Mesendoderm (in vitro differentiated cells): ENCODE measurements around the gene LRRC56.

Experiments used
- DNase-seq: peaks from one replicate; pipeline ENCODE4 v3.0.0; 2013
- H2AK5ac ChIP-seq: 2 replicates; pipeline ENCODE4 v1.6.1; 2013; ENCODE audit warnings: low read length, inconsistent platforms
- H2BK120ac ChIP-seq: 2 replicates; pipeline ENCODE4 v1.6.1; 2013; ENCODE audit warnings: low read depth, mild to moderate bottlenecking, low read length, moderate library complexity, mixed read lengths
- H2BK15ac ChIP-seq: replicated peaks from 2 replicates; pipeline ENCODE4 v1.6.1; 2013; ENCODE audit warnings: low read depth, mild to moderate bottlenecking, moderate library complexity
- H2BK5ac ChIP-seq: 2 replicates; pipeline ENCODE4 v1.6.1; 2013; ENCODE audit warnings: low read length, inconsistent platforms
- H3K18ac ChIP-seq: 2 replicates; pipeline ENCODE4 v1.6.1; 2013; ENCODE audit warnings: mild to moderate bottlenecking, low read length, mixed read lengths
- H3K23ac ChIP-seq: one replicate; pipeline ENCODE4 v1.6.1; 2013; ENCODE audit warnings: low read length
- H3K27ac ChIP-seq: 2 replicates; pipeline ENCODE4 v1.5.1; 2013; ENCODE audit warnings: low read depth, mild to moderate bottlenecking, inconsistent platforms, low read length, moderate library complexity
- H3K27me3 ChIP-seq: 2 replicates; pipeline ENCODE4 v1.6.1; 2013; ENCODE audit warnings: low read length, control low read depth, mild to moderate bottlenecking, inconsistent platforms; ENCODE audit not compliant: insufficient read depth, poor library complexity
- H3K36me3 ChIP-seq: 2 replicates; pipeline ENCODE4 v1.6.1; 2013; ENCODE audit warnings: low read length, inconsistent platforms; ENCODE audit not compliant: control insufficient read depth, insufficient read depth
- H3K4ac ChIP-seq: one replicate; pipeline ENCODE4 v1.6.1; 2013; ENCODE audit warnings: low read depth, mild to moderate bottlenecking, low read length, moderate library complexity
- H3K4me1 ChIP-seq: 2 replicates; pipeline ENCODE4 v1.6.1; 2013; ENCODE audit warnings: low read depth, low read length, inconsistent platforms; ENCODE audit not compliant: control insufficient read depth
- H3K4me2 ChIP-seq: 2 replicates; pipeline ENCODE4 v1.6.1; 2013; ENCODE audit warnings: low read length
- H3K4me3 ChIP-seq: 2 replicates; pipeline ENCODE4 v1.5.1; 2013; ENCODE audit warnings: mild to moderate bottlenecking, low read length
- H3K56ac ChIP-seq: one replicate; pipeline ENCODE4 v1.6.1; 2013; ENCODE audit warnings: low read length
- H3K79me1 ChIP-seq: 2 replicates; pipeline ENCODE4 v1.6.1; 2013; ENCODE audit warnings: low read length, inconsistent platforms
- H3K79me2 ChIP-seq: 2 replicates; pipeline ENCODE4 v1.6.1; 2013; ENCODE audit warnings: mild to moderate bottlenecking, low read length; ENCODE audit not compliant: control insufficient read depth, insufficient read depth
- H3K9ac ChIP-seq: 2 replicates; pipeline ENCODE4 v1.6.1; 2013; ENCODE audit warnings: low read length, inconsistent platforms
- H4K5ac ChIP-seq: one replicate; pipeline ENCODE4 v1.6.1; 2013; ENCODE audit warnings: low read length
- H4K8ac ChIP-seq: one replicate; pipeline ENCODE4 v1.6.1; 2013; ENCODE audit warnings: low read depth, mild to moderate bottlenecking, control low read depth, low read length, moderate library complexity
- WGBS: extraction: QIAGEN DNeasy Blood & Tissue Kit; methylation state at CpG from one replicate; pipeline ENCODE4 v1.1.7; 2013; ENCODE audit warnings: low lambda C conversion rate, missing lambda C conversion rate; ENCODE audit not compliant: insufficient coverage; ENCODE audit errors: extremely low coverage; 5-methylcytosine and 5-hydroxymethylcytosine counted together

Gene LRRC56

DNA sequence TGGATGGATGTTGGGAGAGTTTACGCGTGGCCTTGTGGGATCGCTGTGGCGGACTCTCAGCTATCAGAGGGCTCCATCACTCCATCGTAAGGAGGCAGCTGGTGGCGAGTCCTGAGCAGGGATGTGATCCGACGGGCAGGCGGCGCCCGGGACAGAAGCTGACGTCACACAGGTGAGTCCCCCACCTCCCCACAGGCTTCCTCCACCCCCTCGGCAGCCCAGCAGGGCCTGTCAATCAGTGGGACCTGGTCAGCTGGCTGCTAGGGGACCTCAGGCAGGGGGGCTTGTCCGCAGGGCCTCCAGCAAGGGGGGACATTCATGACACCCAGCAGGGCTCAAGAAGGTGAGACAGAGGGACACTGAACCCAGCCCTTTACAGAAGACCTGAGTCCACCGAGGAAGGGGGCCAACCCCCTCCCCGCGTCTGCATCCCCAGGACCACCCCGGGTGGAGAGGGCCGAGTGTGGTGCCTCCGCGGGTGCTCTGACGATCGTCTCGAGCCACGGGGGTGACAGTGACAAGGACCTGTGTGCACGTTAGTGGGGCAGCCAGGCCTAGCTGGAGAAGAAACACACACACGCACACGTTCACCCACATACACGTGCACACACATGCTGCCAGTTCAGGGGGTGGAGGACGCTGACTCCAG lies 9.0 kb upstream of the LRRC56 start:
- no peak for DNase-seq
- no peak overlapping the region for H3K4me2 ChIP-seq
- H3K56ac ChIP-seq: no peak overlapping the region
- no peak overlapping the region for H3K9ac ChIP-seq
- no peak overlapping the region for H4K5ac ChIP-seq
- H3K18ac ChIP-seq: no peak overlapping the region
- no peak overlapping the region for H2BK15ac ChIP-seq
- no peak overlapping the region for H4K8ac ChIP-seq
- H3K79me2 ChIP-seq: no peaks in the 10 kb centered on the region
- H2AK5ac ChIP-seq: no peak overlapping the region
- WGBS: no CpG with 5 or more reads among the region's 30 CpGs
- no peak overlapping the region for H3K4ac ChIP-seq
- no peak overlapping the region for H2BK5ac ChIP-seq
- no peaks in the 10 kb centered on the region for H3K4me1 ChIP-seq
- H3K23ac ChIP-seq: no peak overlapping the region
- no peaks in the 10 kb centered on the region for H3K36me3 ChIP-seq
- no peak overlapping the region for H3K27ac ChIP-seq
- H3K4me3 ChIP-seq: no peak overlapping the region
- H3K79me1 ChIP-seq: no peaks in the 10 kb centered on the region
- no peaks in the 10 kb centered on the region for H3K27me3 ChIP-seq
- H2BK120ac ChIP-seq: no peak overlapping the region

DNA sequence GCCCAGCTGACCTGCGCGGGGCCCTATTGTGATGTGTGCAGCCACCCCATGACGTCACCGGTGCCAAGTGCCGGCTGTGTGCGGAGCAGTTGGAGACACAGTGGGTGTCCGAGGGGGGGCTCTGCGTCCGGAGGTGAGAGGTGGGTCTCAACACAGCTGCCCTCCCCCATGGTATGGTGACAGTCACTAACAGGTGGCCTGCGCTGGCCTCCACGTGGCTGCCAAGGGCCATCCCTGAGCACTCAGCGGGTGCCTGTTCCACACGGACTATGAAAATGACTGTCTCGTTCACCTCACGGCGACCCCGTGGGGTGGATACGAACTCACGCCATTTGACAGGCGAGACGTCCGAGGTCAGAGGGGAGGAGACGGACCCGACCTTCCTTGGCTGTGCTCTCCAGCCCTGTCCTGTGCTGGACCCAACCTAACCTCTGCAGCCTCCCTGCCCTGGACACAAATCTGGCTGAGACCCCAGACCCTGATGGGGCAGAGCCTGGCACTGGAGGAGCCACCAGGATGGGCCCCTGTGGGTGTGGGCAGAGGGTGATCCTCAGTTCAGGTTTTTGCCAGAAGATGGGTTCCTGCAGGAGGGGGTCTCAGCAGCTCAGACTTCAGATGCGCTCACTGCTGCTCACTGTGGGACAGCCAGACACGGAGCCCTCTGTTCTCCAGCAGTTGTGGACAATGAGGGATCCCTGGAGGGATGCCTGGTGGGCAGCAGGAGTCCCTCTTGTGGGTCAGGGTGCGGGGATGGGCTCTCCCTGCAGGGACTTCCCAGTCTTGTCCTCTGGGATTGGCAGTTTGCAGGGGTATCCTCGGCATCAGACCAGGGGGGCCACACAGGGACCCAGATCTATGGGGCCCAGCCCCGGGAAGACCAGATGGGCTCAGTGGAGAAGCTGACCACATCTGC lies 8.3 kb upstream of the LRRC56 start:
- Histone ChIP-seq H3K79me1 (peaks cover 4% of the 10 kb centered on the region), H2BK120ac (no peak overlapping the region), H3K56ac (no peak overlapping the region), H3K4me3 (no peak overlapping the region), H2BK15ac (no peak overlapping the region), H3K4ac (no peak overlapping the region), H3K4me2 (no peak overlapping the region), H4K5ac (no peak overlapping the region), H3K9ac (no peak overlapping the region), H3K27ac (no peak overlapping the region), H2AK5ac (no peak overlapping the region), H3K27me3 (no peaks in the 10 kb centered on the region), H2BK5ac (no peak overlapping the region), H3K23ac (no peak overlapping the region), H4K8ac (no peak overlapping the region), H3K18ac (no peak overlapping the region), H3K79me2 (peaks cover 2% of the 10 kb centered on the region), H3K4me1 (no peaks in the 10 kb centered on the region), H3K36me3 (no peaks in the 10 kb centered on the region)
- no CpG with 5 or more reads among the region's 29 CpGs for WGBS
- DNase-seq: no peak

DNA sequence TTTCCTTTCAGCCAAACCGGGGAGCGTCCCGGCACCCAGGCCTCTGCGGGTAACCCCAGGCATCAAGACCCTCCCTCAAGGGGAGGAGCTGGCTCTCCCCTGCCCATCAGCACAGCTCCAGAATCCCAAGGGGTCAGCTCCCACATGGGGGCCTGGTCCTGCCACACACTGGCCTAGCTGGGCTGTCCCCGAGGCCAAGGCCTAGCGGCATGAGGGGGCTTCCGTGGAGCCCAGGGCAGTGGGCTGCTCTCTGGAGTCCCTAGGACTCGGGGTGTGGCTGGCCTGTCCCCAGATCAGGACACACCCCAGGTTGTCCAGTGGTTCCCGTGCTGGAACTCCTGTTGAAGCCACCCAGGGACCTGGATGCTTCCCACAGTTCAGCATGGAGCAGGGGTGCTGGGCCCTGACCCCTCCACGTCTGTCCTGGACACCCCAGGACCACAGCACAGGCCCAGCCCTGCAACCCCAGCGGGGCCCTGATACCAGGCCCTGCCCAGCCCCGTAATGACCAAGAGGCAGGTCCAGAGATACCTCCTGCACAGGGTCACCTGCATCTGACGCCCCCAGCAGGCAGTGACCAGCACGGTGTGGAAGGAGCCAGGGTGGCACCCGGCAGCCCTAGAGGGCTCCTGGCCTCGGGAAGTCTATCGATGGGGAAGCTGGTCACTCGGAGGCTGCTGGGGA lies 7.5 kb upstream of the LRRC56 start:
- Histone ChIP-seq H2BK120ac (no peak overlapping the region), H3K4me2 (no peak overlapping the region), H2BK15ac (no peak overlapping the region), H3K9ac (no peak overlapping the region), H3K18ac (no peak overlapping the region), H3K27ac (no peak overlapping the region), H3K4me3 (no peak overlapping the region), H3K27me3 (no peaks in the 10 kb centered on the region), H3K79me1 (peaks cover 12% of the 10 kb centered on the region), H2AK5ac (no peak overlapping the region), H3K56ac (no peak overlapping the region), H4K8ac (no peak overlapping the region), H3K79me2 (peaks cover 7% of the 10 kb centered on the region), H2BK5ac (no peak overlapping the region), H4K5ac (no peak overlapping the region), H3K36me3 (no peaks in the 10 kb centered on the region), H3K23ac (no peak overlapping the region), H3K4me1 (no peaks in the 10 kb centered on the region), H3K4ac (no peak overlapping the region)
- DNase-seq: no peak
- WGBS: no CpG with 5 or more reads among the region's 18 CpGs

DNA sequence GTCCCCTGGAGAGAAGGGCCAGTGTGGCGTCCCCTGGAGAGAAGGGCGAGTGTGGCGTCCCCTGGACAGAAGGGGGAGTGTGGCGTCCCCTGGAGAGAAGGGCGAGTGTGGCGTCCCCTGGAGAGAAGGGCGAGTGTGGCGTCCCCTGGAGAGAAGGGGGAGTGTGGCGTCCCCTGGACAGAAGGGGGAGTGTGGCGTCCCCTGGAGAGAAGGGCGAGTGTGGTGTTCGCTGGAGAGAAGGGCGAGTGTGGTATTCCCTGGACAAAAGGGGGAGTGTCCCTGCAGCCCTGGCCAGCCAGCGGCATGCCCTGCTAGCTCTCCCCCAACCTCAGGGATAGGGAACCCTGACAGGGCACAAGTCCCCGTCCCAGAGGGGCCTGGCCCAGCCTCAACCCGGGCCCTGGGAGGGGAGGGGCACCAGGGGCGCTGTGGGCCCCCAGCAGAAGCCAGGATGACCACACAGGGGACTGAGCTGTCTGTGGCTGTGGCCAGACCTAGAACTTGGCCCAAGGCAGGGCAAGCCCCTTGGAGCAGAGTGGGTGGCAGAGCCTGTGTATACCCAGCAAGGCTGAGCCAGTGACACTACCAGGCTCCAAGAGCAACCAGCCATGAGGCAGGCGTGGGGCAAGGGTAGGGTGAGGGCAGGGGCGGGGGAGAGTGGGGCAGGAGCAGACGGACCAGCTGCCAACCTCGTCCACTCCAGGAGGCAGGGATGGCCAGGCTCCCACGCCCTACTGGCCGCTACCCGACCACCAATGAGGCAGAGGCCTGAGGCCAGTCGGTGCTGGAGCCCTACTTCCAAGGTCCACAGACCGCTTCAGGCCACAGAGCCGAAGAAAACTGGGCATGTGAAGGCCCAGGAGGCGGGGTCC lies 6.1 kb upstream of the LRRC56 start:
- H3K56ac ChIP-seq: no peak overlapping the region
- H3K4me2 ChIP-seq: no peak overlapping the region
- no peaks in the 10 kb centered on the region for H3K27me3 ChIP-seq
- no peak overlapping the region for H2BK120ac ChIP-seq
- no peak overlapping the region for H3K4me3 ChIP-seq
- no peak overlapping the region for H2BK5ac ChIP-seq
- peaks cover 12% of the 10 kb centered on the region for H3K79me1 ChIP-seq
- no CpG with 5 or more reads among the region's 28 CpGs for WGBS
- H3K4me1 ChIP-seq: peaks cover 1% of the 10 kb centered on the region
- H3K9ac ChIP-seq: no peak overlapping the region
- peaks cover 7% of the 10 kb centered on the region for H3K79me2 ChIP-seq
- no peak overlapping the region for H3K23ac ChIP-seq
- no peak overlapping the region for H3K18ac ChIP-seq
- no peak overlapping the region for H4K8ac ChIP-seq
- H4K5ac ChIP-seq: no peak overlapping the region
- no peak overlapping the region for H3K27ac ChIP-seq
- DNase-seq: no peak
- H3K4ac ChIP-seq: no peak overlapping the region
- no peaks in the 10 kb centered on the region for H3K36me3 ChIP-seq
- no peak overlapping the region for H2BK15ac ChIP-seq
- no peak overlapping the region for H2AK5ac ChIP-seq

DNA sequence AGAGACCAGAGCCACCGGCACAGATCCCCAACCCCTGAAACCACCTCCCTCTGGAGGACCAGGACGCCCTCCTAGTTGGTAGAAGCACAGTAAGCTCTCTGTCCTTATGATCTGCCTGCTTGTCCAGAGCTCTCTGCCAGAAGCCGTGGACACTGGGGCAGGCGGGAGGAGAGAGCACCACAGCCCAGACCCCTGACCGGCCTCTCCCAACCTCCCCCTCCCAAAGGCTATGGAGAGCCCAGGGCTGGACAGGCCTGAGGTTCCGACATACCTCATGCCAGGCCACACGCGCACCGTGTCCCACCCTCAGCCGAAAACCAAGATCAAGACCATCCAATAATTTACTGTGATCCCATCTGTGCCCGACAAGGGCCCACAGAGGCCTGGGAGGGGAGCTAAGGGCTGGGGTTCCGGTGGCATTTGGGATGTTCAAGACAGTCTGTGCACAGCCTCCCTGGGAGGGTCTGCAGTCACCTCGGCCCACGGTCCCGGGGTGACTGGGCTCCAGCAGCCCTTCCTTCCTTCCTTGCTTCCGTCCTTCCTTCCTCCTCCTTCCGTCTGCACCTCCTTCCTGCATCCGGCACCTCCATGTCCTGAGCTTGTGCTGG lies 5.3 kb upstream of the LRRC56 start:
- DNase-seq: no peak
- WGBS: no CpG with 5 or more reads among the region's 18 CpGs
- H2AK5ac ChIP-seq: no peak overlapping the region
- H3K9ac ChIP-seq: no peak overlapping the region
- no peak overlapping the region for H3K4me2 ChIP-seq
- H3K23ac ChIP-seq: no peak overlapping the region
- H2BK120ac ChIP-seq: no peak overlapping the region
- H3K27me3 ChIP-seq: no peaks in the 10 kb centered on the region
- no peak overlapping the region for H3K18ac ChIP-seq
- no peak overlapping the region for H2BK5ac ChIP-seq
- no peaks in the 10 kb centered on the region for H3K36me3 ChIP-seq
- peaks cover 12% of the 10 kb centered on the region for H3K79me1 ChIP-seq
- no peak overlapping the region for H3K4me3 ChIP-seq
- no peak overlapping the region for H2BK15ac ChIP-seq
- H4K5ac ChIP-seq: no peak overlapping the region
- peaks cover 7% of the 10 kb centered on the region for H3K79me2 ChIP-seq
- no peak overlapping the region for H3K27ac ChIP-seq
- H4K8ac ChIP-seq: no peak overlapping the region
- no peak overlapping the region for H3K56ac ChIP-seq
- H3K4ac ChIP-seq: no peak overlapping the region
- H3K4me1 ChIP-seq: peaks cover 1% of the 10 kb centered on the region
